ENCODE measurements around the gene FAM180A. TPM values are rescaled to one million over a fixed set of nuclear protein-coding genes. Genes with fewer than 3 reads are reported as not detected.

FAM180A gene
- total and polyA plus RNA-seq, 10 of the 15 experiments (the other 5 are each of a cell fraction or from before 2014, with no cell fraction given), result not detected

GRCh38 chr7:135789431-135789830 is 40.8 kb upstream of the FAM180A start:
- ATAC-seq (no peak), DNase-seq (ENCODE audit: low read depth, low spot score) (no peak), FAIRE-seq (no peak)
- Histone ChIP-seq H3K27ac (ENCODE audit: control insufficient read depth, insufficient read depth) (no peak overlapping the region), H3K36me3 (ENCODE audit: control insufficient read depth in 2 of 2, insufficient read depth in 2 of 2, low read length in 1 of 2) (no peaks in the 10 kb centered on the region), H3K9ac (ENCODE audit: control insufficient read depth, insufficient read depth, low read length) (no peak overlapping the region), H2AFZ (ENCODE audit: control insufficient read depth, low read depth, low read length) (no peak overlapping the region), H4K20me1 (ENCODE audit: control insufficient read depth, insufficient read depth) (no peaks in the 10 kb centered on the region), H3K27me3 (replicated peaks in 1 of 2; ENCODE audit: control insufficient read depth in 2 of 2, insufficient read depth in 2 of 2, low read length in 1 of 2) (no peaks in the 10 kb centered on the region; a peak in 1 of 4 replicates), H3K9me3 (replicated peaks; ENCODE audit: control insufficient read depth, insufficient read depth, low read length) (no peaks in the 10 kb centered on the region), H3K4me1 (ENCODE audit: control insufficient read depth, insufficient read depth, low read length) (no peaks in the 10 kb centered on the region), H3K4me2 (ENCODE audit: control insufficient read depth, insufficient read depth) (no peak overlapping the region), H3K79me2 (ENCODE audit: control insufficient read depth, insufficient read depth, low read length) (no peaks in the 10 kb centered on the region), H3K4me3 (no peak overlapping the region)
- ChIA-PET RAD21 (ENCODE audit: unreplicated experiment) (no interaction called here), CTCF (no interaction called here), SMC1A (ENCODE audit: uncharacterized antibody, unreplicated experiment) (no interaction called here), POLR2A (interaction anchor here (0.6 kb wide), 1 partner anchor 118 kb away, joined by 3 read pairs; no protein-coding TSS in a partner anchor)
- WGBS (ENCODE audit: insufficient coverage, insufficient replicate concordance, low lambda C conversion rate, missing lambda C conversion rate), result 31% methylated on average over 4 of the region's 4 CpGs
- no TSS peak for BruUV-seq (replicated peaks)
- intact Hi-C loops (cut with micrococcal nuclease; ENCODE audit: unreplicated experiment), result loop anchor here (5.0 kb wide), 1 partner anchor 117 kb away; no protein-coding TSS in a partner anchor
- no peak for TF ChIP-seq IRF4 (IDR thresholded peaks at IDR 0.05; ENCODE audit: low read depth, low read length)
- TF ChIP-seq TAF1 (IDR thresholded peaks at IDR 0.05; ENCODE audit: borderline replicate concordance, low read depth, low read length), result no peak
- no peak for TF ChIP-seq ZNF24 (IDR thresholded peaks at IDR 0.05)
- TF ChIP-seq NR2F1 (conservative IDR thresholded peaks at IDR 0.05), result no peak
- no peak for TF ChIP-seq ZBED1 (IDR thresholded peaks at IDR 0.05; ENCODE audit: borderline replicate concordance)
- no peak for TF ChIP-seq STAT1 (conservative IDR thresholded peaks at IDR 0.05)
- no peak for TF ChIP-seq NR2C2 (IDR thresholded peaks at IDR 0.05; ENCODE audit: borderline replicate concordance, control insufficient read depth, insufficient read length, low read depth)
- TF ChIP-seq ATF3 (IDR thresholded peaks at IDR 0.05; ENCODE audit: borderline replicate concordance, extremely low read depth, low read depth, low read length), result no peak
- no peak for TF ChIP-seq SMAD1 (IDR thresholded peaks at IDR 0.05; ENCODE audit: low read depth, partially characterized antibody)
- no peak for TF ChIP-seq TCF7 (IDR thresholded peaks at IDR 0.05; ENCODE audit: borderline replicate concordance)
- TF ChIP-seq HDAC2 (IDR thresholded peaks at IDR 0.05), result no peak
- no peak for TF ChIP-seq RAD21 (IDR thresholded peaks at IDR 0.05; ENCODE audit: insufficient read depth, low read depth, low read length)
- TF ChIP-seq FOXK2 (IDR thresholded peaks at IDR 0.05), result no peak
- no peak for TF ChIP-seq NFXL1 (IDR thresholded peaks at IDR 0.05; ENCODE audit: borderline replicate concordance)
- TF ChIP-seq HSF1 (IDR thresholded peaks at IDR 0.05; ENCODE audit: low read depth, low read length), result no peak
- TF ChIP-seq CBFB (IDR thresholded peaks at IDR 0.05; ENCODE audit: low read depth), result no peak
- no peak for TF ChIP-seq ZNF622 (IDR thresholded peaks at IDR 0.05)
- no peak for TF ChIP-seq SREBF1 (IDR thresholded peaks at IDR 0.05; ENCODE audit: low read length)
- in situ Hi-C loops (cut with MboI), result no loop called here

Measured in GM12878 (cell line).